Measurements from ENCODE around the gene GPR61.

Gene GPR61, protein sequence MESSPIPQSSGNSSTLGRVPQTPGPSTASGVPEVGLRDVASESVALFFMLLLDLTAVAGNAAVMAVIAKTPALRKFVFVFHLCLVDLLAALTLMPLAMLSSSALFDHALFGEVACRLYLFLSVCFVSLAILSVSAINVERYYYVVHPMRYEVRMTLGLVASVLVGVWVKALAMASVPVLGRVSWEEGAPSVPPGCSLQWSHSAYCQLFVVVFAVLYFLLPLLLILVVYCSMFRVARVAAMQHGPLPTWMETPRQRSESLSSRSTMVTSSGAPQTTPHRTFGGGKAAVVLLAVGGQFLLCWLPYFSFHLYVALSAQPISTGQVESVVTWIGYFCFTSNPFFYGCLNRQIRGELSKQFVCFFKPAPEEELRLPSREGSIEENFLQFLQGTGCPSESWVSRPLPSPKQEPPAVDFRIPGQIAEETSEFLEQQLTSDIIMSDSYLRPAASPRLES

DNA sequence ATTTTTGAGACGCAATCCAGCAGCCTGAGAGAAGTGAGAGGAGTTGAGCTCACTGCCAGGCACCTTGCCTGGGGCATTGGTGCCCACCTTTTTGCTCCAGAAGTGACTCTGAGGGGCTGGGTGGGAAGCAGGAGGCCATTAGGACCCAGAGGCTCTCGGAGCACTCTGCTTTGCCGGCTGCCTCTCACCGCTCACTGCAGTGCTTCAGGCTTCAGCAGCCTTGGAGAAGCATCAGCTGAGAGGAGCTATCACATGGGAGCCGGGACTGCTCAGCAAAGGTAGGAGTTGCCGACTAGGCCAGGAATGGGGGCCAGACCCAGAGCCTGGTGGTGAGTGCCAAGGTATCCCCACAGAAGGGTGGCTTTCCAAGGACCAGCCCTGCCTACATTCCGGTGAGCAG lies at the start of gene GPR61:
TSS of gene GPR61 (plus strand) at position 197 of the 400 bp plus-strand sequence. CDS start 3,151 bp downstream, outside the sequence.
- DNase-seq (ENCODE audit: low read depth in 2 of 2) = no peak

DNA sequence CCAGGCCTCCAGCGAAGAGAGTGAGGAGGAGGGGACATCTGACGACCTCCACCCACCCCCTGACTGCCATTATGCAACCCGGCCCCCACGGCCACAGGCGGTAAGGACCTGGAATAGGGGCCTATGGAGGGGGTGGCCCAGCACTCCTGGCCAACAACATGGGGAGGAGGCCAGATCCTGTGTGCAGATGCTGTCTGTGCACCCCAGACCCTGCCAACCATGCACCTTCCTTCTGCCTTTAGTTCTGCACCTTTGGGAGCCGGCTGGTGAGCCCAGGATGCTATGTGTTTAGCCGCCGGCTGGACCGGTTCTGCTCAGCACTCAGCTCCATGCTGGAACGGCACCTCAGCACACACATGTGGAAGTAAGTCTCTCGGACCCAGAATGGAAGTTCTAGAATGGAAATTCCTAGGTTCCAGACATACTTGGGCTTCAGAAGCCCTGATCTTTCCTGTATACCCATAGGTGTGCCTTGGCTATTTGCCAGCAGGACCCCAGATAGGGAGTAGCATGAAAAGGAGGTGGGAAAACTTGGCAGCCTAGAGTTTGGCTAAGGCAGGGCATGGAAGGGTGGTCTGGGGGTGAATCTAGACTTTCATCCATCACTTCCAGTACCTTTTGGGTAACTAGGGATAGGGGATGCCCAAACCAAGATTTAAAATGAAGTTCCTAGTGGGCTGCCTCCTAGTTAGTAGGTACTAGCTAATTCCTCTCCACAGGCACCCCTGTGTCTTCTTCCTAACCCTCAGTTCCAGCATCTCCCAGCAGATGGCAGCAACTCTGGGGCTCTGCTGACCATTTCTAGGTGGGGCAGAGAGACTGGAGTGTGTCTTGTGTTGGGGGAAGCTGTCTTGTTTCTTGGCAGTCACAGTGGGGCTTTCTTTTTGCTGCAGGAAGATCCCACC lies 49.4 kb upstream of the GPR61 start:
- peak in 1 of 2 donors; percentile 59 for DNase-seq (ENCODE audit: low read depth in 2 of 2)

DNA sequence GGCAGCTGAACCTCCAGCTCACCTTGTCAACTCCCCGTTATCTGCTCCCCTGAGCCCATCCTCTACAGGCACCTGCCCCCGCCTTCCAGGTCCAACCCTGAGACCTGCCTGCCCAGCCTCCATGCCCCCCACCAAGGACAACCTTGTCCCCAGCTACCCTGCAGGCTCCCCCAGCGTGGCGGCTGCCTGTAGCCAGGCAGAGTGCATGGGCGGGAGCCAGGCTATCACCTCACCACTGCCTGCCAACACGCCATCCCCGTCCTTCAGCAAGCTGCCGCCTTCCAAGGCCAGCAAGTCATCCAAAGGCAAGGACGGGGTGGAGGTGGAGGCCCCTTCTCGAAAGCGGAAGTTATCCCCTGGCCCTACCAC lies 48.8 kb upstream of the GPR61 start:
- DNase-seq (ENCODE audit: low read depth in 2 of 2) = no peak

DNA sequence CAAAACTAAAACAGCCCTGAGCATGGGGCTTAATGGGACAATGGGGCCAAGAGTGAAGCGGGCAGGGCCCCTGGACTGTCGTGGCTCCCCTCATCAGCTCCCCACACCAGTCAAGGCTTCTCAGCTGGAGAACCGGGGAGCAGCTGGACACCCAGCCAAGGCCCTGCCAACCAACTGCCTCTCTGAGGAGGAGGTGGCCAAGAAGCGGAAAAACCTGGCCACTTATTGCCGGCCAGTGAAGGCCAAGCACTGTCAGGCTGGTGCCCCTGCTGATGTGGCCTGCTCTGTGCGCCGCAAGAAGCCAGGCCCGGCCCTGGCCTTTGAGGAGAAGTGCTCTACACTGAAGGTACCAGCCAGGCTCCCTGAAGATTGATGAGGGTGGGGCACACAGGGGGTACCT lies 48.3 kb upstream of the GPR61 start:
- DNase-seq (ENCODE audit: low read depth in 2 of 2) = no peak

DNA sequence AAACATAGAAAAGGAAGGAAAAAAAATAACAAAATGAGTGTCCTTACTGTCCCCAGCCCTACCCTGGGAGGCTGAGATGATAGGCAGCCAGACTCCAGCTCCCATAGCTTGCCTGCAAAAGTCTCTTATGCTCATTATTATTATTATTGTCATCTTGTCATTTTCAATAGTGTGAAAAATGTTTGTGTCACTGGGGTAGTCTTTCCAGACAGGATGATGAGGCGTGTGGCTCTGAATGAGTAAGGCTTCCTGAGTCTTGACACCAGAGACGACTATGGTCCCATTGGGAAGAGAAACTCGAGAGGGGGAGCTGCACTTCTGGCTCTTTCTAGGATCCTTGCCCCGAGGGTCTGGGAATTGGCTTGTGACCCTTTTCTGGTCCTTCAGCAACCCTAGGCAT lies 46.9 kb upstream of the GPR61 start:
- DNase-seq (ENCODE audit: low read depth in 2 of 2) = no peak

DNA sequence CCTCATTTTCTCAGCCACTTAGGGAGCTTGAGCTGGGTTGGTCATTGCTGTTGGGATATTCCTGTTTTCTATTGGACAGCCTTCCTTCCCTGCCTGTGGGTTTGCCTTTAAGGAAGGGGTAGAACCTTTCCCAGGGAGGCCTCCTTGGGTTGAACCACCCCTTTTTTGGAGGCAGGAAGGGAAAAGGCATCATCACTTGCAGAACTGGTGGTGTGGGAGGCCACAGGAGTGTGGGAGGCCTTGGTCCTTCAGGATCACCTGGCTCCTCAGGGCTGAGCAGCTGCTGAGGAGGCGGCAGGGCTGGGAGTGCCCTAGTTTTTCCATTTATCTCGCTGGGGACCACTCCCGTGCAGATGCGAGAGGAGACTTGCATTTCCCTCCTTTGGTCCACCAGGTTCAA lies 46.4 kb upstream of the GPR61 start:
- DNase-seq (ENCODE audit: low read depth in 2 of 2) = no peak

DNA sequence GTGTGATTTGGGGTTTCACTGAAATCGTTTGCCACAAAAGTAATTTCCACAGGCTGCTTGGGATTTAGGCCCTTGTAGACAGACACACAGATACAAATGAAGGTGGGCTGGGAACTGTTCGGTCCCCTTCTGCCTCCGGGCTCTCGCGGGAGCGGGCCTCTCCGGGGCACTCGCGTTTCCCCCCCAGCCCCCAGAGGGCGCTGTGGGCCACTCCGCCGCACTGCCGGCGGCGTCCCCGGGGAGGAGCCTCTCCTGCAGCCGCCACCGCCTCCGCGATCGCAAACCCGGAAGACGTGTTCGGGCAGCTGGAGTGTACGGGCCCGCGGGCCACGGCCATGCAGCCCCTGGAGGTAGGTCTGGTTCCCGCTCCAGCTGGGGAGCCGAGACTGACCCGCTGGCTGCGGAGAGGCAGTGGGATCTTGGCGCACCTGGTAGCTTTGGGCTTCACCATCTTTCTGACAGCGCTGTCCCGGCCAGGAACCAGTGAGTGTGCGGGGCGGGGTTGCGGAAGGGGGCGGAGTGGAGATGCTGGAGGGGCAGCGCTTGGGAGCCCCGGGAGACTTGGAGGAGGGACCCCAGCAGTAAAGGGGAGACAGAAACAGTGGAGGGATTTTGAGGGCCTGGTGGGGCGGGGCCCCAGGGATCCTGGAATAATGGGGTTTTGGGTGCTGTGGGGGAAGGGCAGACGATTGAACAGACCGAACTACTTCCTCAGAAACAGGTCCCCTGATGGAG lies 45.7 kb upstream of the GPR61 start, which contains the start of gene CYB561D1:
TSS of gene CYB561D1 (plus strand) at position 290 of the 735 bp plus-strand sequence. CDS start at position 336, 46 bp downstream.
- peak; percentile 87 for DNase-seq (ENCODE audit: low read depth in 2 of 2)

DNA sequence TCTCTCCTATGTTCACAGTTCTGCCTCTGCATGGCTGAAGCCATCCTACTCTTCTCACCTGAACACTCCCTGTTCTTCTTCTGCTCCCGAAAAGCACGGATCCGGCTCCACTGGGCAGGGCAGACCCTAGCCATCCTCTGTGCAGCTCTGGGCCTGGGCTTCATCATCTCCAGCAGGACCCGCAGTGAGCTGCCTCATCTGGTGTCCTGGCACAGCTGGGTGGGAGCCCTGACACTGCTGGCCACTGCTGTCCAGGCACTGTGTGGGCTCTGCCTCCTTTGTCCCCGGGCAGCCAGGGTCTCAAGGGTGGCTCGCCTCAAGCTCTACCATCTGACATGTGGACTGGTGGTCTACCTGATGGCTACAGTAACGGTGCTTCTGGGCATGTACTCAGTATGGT lies 43.9 kb upstream of the GPR61 start:
- DNase-seq (ENCODE audit: low read depth in 2 of 2) = no peak

DNA sequence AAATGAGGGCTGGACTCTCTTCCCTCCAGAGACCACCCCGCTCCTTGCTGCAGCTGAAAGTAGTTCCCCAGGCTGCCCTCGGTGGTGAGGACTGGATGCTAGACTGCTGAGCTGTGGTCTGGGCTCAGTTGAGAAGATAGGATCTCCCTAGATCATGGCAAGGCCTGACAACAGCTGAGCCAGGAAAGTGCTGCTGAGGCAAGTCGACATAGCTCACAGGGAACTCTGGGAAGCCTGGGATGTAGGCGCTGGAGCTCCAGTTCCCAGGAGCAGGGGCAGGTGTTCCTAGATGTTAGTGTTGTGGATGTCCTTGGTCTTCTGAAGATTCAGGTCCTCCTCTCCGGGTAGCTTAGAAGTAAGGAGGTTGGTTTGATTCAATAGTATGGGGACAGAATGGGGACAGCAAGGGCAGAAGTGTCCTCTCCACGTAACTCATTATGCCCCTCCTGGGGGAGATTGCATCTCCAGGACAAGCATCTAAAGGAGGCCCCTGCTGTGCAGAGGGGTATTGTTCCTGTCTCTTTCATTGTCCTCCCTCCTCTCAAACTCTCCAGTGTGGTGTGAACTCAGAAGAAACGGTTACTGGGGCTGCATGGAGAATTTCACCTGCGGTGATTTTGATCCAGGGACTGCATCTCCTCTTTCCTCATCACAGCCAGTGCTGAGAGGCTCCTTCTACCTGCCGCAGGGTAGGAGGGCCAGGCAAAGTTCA lies 42.1 kb upstream of the GPR61 start:
- DNase-seq (ENCODE audit: low read depth in 2 of 2) = no peak

DNA sequence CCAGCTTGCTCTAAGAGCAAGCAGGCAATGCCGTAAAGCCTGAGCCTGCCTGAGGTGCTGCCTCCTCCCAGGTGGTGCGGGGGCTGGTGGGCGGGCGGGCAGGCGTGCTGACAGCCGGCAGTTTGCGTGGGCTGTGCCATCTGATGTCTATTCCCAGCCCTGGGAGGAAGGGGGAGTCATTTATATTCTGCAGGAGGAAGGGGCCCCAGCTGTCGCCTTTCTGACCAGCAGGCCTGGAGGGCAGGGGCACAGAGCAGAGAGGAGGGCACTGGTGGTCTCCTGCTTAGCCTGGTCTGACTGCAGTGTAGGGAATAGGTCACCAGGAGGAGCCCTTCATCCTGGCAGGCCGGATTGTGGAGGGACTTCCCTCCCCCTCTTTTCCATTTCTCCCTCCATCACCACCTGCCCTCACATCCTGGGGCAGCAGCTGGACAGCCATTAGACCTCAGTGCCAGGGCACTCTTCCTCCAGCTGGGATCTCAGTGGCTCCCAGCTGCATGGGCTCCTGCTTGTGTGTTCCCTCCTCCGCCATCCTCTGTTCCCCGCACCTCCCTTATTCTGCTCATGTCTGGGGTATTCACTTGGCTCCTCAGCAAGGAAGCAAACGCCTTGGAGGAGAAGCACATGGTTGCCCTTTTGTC lies 41.4 kb upstream of the GPR61 start:
- no peak for DNase-seq (ENCODE audit: low read depth in 2 of 2)

DNA sequence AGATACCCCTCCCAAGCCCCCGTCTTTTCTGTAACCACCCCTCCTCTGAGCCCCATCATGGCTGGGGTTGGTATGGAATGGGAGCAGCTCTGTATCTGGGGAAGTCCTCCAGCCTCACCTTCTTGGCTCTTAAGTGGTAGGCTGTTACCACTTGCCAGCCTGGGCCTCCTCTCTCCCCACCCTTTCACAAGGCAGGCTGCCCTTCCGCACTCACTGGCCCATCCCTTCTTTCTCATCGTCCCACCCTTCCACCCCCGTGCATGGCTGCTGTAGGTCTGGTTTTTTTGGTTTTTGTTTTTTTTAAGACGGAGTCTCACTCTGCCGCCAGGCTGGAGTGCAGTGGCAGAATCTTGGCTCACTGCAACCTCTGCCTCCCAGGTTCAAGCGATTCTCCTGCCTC lies 40.6 kb upstream of the GPR61 start:
- no peak for DNase-seq (ENCODE audit: low read depth in 2 of 2)

DNA sequence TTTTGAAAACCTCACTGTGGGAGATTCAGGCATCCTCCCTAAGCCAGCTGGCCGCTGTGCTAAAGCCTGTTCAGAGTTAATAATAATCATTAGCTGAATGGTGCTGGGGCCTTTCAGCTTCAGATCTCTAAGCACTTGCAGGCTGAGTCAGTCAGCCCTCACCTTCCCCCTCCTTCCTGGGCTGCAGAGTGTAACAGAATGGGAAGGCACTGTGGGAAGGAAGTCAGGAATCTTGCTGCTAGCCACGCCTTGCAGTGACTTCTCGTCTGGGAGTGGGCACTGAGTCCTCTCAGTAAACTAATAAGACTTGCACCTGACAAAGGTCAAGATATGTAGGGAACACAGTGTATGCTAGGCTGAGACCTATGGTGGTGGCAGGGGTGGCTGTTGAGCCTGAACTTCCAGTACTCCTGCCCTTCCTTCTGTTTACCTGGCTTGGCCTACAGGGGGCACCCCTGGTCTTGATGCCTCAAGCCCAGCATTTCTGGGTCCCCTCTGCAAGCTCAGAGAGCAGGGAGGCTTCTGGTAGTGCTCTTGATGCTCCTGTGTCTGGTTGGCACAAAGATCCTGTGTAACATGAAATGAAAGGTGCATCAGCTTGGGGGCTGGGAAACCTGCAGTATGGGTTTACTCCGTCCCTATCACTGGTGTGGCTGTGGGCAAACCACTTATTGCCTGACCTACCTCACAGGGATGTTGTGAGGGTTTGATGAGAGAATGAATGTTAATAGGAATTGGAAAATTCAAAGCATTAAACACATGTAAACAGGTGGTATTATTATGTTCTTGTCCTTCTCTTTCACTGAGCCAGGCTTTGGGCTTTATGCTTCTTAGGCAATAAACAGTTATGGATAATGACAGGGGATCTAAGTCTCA lies 39.8 kb upstream of the GPR61 start:
- DNase-seq (ENCODE audit: low read depth in 2 of 2) = peak in 1 of 2 donors; percentile 57

DNA sequence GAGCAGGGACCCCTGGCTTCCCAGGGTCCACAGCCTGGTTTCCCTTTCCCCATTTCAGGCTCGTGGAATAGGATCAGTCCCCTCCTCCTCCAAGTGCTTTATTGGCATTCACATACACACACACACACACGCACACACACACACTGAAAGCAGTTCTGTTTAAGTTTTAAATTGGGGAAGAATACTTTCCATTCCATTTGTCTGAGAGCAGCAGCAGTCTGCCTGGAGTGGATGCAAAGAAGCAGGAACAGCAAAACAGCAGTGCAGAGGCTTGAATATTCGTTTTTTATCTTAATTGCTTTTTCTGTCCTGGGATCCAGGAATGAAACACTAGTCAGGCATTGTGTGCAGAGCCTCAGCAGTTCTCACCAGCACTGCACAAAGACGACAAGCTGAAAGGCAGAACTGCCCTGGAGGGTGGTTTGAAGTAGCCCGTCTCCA lies 38.7 kb upstream of the GPR61 start:
- DNase-seq (ENCODE audit: low read depth in 2 of 2) = no peak

DNA sequence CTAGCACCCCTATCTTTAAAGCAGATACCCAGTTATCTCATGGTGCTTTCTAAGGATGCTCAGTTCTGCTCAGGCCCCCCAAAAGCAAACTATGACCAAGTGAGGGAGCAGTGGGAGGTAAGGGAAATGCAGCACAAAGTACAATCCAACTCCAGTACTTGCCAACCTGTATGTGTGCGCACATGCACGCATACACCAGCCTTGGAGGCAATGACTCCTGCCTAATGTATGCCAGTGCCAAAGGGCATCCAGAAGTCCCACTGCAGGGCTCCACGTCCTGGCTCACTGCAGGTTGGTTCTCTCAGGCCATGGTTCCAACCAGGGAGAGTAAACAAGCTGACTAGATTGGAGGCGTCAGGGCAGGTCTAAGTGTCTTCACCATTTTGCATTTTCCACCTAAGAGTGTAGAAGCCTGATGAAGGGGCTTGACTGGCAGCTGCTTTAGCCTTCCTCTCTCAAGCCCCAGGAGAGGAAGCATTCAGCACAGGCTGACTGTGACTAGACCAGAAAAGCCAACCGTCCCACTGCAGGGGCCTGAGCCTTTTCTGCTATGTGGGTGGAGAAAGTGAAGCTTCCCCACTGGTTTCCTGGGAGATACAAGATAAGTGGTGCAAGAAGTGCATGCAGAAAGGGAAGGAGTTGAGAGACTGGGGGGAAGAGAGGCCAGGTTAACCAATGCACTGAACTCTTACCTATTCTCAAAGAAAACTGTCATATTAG lies 37.9 kb upstream of the GPR61 start:
- DNase-seq (ENCODE audit: low read depth in 2 of 2) = no peak

DNA sequence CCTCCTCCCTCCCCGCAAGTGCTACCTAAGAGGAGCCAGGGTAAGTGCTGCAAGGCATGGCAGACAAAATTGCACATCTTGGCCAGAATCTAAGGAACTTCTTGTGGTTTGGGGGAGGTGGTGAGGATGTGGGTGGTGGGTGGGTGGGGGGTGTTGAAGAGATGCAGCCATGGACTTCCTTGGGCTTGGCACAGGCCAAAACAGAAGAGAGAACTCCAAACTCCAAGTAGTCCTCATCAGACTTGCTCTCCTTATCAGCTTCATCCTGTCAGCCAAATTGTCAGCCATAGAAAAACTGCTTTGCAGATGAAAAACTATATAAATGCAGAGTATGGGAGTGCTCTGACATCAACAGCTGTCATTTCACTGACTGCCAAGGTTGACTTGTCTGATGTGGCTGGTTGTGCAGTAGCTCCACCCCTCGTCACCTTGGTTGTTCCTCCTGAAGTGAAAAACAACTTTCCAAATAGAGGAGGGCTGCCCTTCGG lies 37.3 kb upstream of the GPR61 start:
- no peak for DNase-seq (ENCODE audit: low read depth in 2 of 2)

DNA sequence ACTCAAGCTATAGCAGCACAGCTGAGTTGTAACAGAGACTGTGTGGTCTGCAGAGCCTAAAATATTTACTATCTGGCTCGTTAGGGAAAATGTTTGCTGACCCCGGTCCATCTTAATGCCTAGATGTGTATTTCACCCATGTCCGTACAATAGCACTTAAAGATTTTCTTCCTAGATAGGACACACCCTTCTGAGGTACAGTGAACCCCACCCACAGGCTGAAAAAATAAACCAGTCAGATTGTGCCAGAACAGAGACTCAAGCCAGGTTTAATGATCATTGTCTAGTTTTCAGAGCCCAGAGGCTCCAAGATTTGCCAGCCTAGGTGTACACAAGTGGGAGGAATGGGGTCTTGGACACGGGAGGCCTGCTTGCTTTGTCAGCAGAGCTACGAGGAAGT lies 35.7 kb upstream of the GPR61 start:
- DNase-seq (ENCODE audit: low read depth in 2 of 2) = no peak

DNA sequence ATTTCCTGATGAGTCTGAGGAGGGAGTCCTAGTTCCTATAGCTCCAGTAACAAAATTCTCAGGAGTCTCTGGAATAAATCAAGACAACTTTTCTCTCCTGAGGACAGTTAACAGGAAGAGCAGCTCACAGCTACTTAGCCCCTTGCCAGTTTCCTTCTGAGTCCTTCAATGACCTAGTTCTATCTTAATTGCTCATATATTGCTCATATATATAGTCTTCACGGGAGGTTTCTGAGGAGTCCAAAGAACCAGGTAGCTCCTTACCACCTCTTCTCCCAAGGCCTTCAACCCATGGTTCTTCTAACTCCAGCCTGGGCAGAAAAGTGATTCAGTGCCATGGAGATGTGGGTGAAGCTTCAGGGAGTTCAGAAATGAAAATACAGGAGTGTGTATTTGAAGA lies 34.7 kb upstream of the GPR61 start:
- no peak for DNase-seq (ENCODE audit: low read depth in 2 of 2)

DNA sequence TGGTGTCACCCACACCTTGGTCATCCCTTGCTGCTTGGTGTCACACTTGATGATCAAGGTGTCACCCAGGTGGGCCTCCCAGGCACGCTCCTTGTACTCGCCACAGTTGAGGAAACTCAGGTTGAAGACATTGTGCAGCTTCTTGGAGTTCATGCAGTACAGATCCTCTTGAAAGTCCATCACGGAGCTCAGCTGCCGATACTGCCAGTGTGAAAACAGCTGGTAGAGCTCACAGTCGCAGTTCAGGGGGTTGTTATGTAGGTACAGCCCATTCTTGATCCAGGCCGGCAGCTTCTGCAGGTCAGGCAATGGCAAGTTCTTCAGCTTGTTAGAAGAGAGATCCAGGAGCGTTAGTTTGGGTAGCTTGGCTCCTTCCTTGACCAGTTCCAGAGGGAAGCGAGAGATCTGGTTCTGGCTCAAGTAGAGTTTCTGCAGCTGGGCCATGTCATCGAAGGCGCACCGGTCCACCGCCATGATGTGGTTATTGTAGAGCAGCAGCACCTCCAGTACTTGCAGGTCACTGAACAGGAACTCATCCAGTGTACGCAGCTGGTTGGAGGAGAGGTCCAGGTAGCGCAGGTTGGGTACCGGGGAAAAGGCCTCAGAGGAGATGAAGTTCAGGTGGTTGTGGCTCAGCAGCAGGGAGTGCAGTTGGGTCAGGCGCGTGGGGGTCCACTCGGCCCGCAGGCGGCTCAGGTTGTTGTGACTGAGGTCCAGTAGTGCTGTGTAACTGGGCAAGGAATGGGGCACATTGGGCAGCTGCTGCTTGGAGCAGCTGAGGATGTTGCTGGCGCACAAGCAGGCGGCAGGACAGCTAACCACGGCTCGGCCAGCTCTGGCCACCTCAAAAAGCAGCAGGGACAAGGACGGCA lies 31.4 kb upstream of the GPR61 start:
- no peak for DNase-seq (ENCODE audit: low read depth in 2 of 2)

Measured in stimulated activated CD4-positive, alpha-beta T cell treated with anti-CD3 and anti-CD28 coated beads, Interleukin-4, amount 100 ng/mL, for 48 hours (primary cell).